HTR-8/SVneo (cell line): ENCODE results near the gene MRE11.

Experiments used
- DNase-seq: peaks from one replicate; pipeline ENCODE4 v3.0.0; 2011; ENCODE audit warnings: low spot score, mixed read lengths; ENCODE audit not compliant: insufficient read length
- FAIRE-seq: peaks from 2 replicates; lab custom pipeline; 2011; peaks lifted over from hg19 to GRCh38; lab: Jason Lieb, UNC

MRE11 gene

DNA sequence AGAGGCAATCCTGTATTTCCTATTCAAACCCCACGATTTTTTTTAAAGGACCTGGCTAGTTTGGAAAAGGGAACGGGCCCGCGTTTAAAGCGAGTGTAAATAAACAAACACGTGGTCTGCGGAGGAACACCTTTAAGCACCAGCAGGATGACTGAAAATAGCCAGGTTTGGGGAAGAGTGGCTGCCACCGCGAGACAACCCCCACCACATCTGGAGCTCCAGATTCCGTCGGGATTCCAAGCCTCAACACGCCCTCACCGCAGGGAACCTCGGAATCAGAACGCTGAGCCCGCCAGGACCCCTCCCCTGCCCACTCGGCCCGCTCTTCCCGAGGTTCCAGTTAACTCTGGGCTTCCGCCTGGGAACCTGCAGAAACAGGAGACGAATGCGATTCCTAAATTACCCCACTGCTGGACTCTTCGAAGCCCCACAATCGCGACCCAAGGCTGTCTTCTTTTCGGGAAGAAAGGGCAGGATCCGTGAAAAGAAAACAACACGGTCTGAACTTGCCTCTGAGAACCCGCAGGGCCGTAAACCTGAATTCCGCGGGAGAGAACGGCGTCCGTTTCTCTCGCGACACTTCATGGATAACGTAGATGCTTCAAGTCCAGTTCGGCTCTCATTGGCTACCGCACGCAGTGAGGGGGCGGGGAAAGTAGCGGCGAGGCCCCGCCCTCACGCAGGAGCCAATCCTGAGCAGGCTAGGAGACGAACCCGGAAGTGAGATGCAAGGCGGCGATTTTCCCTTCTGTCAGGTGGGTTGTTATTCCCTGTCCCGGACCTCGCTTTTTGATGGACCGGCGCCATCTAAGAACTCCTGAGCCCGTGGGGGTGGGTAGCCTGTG is at the start of gene MRE11, which contains the start of gene ANKRD49:
TSS of gene MRE11 (minus strand) at position 564 of the 845 bp plus-strand sequence. CDS start 1,043 bp downstream, outside the sequence.
TSS of gene ANKRD49 (plus strand) at position 704 of the 845 bp plus-strand sequence. CDS start 2,710 bp downstream, outside the sequence.
- FAIRE-seq, result peak; percentile 99
- peak; percentile 93 for DNase-seq

DNA sequence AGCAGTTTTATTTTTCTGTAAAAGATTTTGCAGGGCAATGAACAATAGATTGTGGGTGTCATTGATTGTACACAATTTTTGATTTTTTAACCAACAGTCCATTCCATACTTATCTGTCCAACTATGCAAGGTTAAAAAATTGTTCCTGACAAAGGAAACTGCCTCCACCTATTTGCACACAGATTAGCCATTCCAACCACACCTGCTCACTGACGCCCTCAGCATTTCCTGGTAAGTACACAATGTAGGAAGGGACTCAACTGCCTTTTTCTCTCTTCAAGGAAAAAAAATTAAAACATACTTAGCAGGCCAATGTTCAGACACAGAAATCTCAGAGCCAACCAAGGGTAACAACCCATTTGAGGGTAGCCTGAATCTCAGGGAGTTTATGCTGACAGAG is 45.8 kb upstream of the MRE11 start:
- no peak for FAIRE-seq
- no peak for DNase-seq

DNA sequence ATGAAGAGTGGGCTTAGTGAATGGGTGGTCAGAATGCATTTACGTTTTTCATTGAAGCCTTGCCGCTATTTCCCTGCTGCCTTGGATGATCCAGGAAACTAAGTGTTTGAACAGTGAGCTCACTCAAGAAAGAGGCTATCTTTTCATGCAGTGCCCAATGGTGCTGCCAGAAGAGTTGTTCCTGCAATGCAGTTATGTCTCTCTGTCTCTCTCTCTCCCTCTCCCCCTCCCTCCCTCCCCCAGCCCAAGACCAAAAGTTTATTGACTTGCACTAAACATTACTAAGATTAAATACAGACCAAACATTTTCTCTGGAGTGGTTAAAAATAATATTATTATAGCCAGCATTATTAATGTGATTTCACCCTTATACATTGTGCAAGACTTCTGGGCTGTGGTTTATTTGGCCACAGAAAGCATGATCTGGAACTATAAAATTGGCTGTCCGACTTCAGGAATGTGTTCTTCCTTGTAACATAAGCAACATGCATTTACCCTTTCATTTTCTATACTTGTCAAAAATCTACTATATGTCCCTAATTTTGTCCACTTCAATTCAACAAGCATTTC is 43.5 kb upstream of the MRE11 start:
- FAIRE-seq (no peak), DNase-seq (no peak)

DNA sequence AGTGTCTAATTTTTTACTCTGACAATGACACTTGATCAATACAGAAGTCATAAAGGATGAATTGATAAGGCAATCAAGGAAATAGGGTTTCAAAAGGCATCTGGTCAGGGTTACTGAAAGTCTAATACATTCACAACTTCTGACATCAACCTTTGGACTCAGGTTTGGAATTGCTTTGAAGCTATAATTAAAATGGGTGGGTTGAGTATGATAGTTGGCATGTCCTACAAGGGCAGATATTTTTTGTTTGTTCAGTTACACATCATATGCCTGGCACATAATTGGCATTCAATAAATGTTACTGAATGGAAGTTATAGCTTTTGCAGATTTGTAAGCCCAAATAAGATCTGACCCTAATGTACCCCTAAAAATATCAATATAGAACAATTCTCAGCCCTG is 42.7 kb upstream of the MRE11 start:
- no peak for FAIRE-seq

DNA sequence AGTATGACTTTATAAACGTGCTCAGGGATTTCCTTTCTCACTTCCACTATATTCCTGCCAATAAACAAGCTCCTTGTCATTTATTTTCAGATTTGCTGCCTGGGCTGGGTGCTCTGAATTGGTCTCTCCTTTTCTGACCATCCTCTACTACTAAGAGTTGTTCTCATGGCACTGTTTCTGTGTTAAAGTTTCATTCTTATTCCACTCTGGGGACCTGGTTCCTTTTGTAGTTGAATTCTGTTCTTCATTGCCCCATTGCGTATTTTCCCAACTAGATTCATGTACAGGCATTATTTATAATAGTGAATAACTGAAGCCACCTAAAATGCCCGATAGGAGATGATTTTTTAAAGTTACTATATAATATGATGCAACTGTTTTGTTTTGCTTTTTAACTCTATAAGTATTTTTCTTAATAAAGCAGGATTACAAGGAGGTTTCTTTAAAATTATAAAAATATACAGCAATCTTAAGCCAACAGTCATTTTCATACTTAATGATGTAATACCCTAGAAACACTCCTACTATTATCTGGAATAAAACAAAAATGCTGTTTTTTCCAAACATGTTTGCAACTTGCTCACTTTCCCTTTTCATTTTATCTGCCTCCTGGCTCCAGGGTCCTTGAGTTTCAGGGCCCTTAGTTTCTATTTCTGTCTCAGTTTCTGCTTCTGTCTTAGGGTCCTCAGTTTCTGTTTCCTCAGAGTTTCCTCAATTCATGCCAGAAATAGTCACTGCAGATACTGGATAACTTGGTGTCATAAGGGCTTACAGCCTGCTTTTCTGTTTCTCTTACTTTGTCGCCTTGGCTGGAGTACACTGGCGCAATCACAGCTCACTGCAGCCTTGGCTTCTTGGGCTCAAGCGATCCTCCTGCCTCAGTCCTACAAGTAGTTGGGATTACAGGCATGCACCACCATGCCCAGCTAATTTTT is 40.3 kb upstream of the MRE11 start:
- DNase-seq (no peak), FAIRE-seq (no peak)

More for the DNA sequence above, 42.7 kb upstream of the MRE11 start:
- DNase-seq, result no peak

DNA sequence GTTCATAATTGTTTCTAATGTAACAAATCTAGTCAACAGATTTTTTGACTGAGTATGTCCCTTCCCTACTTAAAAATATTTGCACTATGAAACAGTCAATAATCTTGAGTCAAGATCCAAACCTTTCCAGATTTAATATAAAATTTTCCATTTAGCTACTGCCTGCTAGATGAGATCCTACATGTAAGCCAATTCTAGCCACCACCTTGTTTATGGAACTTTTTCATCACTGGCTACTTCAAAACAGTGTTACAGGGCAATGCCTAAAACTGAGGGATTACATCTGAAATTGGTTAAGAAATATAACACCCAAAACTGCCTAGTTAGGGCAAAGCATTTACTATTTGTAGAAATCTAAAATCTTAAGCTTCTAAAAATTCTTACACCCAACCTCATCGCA is 39.6 kb upstream of the MRE11 start:
- DNase-seq, result no peak
- FAIRE-seq, result no peak

DNA sequence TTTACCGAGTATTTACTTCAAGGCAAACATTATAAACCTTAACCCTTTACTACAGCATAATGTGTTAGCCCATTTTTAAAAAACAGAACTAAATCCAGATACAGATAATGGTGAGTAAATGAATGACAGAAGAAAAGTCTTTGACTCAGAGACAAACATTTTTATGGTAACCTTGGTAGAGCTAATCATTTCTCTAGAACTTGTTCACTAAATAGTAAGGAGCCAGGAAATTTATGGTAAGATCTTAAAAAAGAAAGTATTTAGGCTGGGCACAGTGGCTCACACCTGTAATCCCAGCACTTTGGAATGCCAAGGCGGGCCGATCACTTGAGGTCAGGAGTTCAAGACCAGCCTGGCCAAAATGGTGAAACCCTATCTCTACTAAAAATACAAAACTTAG is 38.6 kb upstream of the MRE11 start:
- FAIRE-seq, result no peak
- DNase-seq, result no peak

DNA sequence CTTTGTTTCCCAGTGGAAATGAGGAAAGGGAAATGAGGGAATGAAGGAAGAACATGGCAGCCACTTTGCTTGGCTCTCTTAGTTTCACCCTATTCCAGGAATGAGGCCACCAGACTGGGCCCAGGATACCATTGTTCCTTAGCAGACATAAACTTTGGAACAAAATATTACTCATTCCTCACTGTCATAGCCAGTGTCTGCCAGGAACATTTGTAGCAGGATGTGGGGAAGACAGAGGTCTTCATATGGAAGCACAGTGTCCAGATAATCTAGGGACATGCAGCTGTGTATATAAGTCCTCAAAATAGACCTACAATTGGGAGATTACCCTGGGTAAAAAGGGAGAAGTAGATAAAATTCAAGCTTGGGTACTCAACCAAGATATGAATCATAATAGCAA is 34.9 kb upstream of the MRE11 start:
- FAIRE-seq (no peak), DNase-seq (no peak)

DNA sequence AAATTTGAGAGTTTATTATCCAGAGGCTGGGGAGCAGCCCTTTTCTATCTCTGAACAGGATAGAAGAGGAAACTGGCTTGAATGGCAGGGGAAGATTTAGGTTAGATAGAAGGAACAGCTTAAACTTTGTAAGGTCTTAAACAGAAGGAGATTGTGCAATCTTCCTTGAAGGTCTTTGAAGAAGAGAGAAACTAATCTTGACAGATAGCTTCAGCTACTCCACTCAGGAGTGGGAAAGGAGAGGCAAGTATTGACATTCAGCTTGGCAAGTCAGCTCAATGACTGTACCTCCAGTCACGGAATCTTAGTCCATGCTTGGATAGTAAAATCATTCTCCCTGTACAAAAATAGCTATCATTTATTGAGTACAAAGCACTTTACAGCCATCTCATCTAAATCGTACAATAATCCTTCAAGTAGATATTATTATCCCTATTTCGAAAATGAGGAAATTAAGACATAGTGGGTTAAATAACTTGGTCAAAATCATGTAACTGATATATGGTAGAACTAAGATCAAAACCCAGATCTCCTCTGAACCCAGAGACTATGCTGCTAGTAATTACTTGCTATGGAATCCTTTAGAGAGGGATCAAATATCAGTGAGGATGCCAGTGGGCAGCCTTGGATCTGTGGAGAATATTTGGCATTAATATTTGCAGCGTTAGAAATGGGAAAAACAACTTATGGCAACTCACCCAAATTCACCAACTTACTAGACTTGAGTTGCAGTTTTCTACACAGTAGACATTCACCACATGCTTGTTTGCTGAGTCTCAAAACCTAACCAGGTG is 33.2 kb upstream of the MRE11 start:
- DNase-seq, result no peak
- no peak for FAIRE-seq

DNA sequence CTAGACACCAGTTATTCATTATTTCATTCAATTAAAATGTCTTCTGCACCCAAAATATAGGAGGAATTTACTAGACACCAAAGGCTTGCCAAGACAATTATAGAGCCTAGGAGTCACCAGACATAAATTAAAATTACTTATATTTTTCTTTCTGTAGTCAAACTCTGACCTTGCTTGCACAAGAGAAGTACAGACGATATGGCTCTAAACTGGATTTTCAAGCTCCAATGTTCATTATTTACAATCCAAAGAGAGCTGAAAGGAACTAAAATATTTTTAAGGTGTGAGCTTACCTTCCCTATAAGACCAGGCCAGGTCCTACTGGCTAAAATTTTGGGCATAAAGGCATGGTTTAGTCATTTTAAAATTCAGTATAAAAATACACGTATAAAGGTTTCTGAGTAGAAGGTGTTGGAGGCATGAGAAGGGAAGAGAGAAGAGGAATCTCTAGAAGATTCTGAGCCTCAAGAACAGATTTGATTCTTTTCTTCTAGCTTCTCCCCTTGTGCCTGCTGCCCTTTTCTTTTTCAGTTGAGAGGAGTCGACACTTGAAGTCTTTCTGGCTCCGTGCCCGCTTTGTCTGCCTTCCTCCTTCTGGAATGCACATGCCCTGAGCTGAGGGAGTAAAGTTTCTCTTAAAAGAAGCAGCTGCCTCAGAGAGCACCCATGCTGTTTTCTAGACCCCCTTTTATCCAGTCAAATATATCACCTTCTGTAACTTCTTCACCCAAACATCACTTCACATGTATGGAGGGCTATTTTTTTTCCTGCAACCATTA is 32.1 kb upstream of the MRE11 start:
- DNase-seq, result no peak
- no peak for FAIRE-seq

DNA sequence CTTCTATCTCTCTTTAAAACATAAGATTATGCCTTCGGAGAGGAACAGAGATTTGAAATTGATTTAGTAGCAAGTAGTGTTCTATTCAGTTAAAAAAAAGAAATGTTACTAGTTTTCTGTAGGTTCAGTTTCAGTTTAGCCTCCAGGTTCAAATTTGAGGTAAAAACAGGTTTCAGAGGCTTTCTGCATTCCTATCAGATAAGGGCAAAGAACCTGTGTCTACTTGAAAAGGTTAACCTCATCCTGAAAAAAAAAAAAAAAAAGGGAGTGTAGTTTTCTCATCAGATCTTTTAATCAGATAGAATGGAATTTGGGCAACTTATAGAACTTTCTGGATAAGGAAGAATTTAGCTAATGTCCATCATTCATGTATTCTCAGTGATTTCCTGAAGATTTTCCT is 30.7 kb upstream of the MRE11 start:
- FAIRE-seq (no peak), DNase-seq (no peak)

DNA sequence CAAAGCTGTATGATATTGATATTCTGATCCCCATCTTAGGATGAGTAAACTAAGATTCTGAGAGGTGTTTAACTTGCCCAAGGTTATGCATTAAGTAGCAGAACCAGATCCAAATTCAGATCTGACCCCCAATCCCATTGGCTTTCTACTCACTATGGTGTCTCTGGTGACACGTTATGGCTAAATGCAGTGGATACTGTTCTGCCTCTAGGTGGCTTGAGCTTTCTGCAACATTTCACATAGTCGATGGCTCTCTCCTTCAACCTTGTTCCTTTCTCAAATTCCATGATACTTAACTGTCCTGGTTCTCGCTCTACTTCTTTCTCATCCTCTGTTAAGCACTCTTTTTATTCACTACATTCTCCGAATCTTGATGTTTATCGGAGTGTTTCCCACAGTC is 28.0 kb upstream of the MRE11 start:
- FAIRE-seq (peak; percentile 60), DNase-seq (no peak)

DNA sequence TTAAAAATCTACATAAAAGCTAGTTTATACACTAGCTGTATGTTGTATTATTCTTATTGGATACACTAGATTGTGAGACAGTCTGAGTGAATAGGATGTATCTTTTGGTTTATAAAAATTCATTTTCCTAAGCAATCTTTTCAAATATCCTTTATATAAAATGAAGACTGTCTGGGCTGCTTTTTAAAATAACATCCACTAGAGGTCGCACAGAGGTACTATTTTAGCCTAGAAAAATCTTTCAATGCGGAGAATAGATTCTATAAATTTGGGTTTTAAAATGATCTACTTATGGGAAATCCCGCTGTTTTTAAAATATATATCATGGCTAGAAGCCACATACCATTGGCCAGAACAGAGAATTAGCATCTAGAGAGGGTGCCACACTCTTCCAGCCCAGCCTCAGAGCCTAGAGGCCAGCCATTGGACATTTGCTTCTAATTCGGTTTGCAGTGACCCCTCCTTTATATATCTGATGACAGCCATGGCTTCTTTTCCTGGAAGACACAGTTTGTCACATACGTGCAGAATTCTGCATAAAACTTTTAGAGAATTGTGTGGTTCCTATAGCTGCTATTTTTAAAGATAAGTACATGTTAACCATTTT is 25.9 kb upstream of the MRE11 start:
- no peak for DNase-seq
- FAIRE-seq, result no peak

DNA sequence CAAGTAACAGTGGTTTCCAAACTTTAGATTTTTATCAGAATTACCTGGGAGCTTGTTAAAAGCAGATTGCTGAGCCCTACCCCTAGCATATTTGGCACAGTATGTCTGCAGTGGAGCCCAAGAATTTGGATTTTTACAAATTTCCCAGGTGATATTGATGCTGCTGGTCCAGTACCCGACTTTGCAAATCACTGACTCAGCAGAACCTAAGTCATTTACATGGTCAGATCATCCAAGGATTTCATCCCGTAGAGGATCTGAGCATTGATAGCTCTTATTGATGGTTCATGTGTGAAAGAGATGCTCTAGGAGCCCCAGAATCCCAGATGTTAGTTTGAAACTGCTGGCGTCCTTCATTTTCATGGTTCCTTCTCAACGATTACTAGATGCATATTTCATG is 24.7 kb upstream of the MRE11 start:
- DNase-seq (no peak), FAIRE-seq (no peak)

DNA sequence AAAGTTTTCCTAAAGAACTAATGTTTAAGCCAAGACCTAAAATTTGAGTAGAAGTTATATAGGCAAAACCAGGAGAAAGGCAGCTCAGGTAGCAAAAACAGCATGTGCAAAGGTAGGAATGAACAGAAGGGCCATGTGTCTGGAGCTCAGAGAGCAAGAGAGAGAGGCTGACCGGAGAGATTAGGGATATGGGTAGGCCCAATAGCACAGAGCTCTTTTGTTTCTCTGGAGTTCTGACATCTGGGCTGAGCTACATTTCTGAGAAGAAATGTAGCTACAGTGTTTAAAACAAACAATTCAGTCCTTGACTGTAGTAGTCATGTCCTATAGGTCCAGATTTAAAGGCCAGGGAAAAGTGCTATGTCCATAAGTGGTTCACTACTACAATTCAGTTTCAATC is 23.1 kb upstream of the MRE11 start:
- DNase-seq (no peak), FAIRE-seq (no peak)

DNA sequence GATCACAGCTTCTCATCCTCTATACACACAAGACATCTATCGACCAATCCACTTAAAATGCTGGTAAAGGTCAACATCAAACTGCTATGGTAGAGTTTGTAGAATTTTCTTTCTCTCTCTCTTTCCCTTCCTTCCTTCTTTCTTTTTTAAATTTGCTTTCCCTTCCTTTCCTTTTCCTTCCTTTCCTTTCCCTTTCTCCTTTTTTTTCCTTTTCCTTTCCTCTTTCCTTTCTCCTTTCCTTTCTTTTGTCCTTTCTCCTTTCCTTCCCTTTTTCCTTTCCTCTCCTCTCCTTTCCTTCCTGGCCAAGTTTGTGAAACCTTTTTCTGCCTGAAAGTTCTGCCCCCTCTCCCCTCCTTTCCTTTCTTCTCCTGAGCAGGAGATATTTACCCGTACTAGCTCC is 21.8 kb upstream of the MRE11 start:
- FAIRE-seq, result no peak

DNA sequence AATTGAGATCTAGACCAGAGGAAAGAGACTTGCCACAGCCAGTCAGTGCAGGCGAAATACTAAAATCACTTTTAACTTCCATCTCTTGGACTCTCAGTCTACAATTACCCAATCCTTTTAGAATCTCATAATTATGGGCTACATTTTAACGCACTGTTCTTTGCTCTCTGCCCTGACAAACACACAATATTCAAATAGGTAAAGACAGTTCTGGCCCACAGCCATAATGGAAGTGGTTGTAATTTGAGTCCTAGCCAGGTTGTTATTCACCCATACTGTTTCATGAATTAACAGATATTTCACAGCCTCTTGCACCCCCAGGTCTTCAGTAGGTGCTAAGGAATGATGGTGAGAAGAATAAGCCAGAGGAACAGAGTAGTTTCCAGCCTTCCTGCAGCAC is 19.4 kb upstream of the MRE11 start:
- FAIRE-seq, result no peak
- DNase-seq, result no peak

More for the DNA sequence above, 21.8 kb upstream of the MRE11 start:
- DNase-seq, result no peak

DNA sequence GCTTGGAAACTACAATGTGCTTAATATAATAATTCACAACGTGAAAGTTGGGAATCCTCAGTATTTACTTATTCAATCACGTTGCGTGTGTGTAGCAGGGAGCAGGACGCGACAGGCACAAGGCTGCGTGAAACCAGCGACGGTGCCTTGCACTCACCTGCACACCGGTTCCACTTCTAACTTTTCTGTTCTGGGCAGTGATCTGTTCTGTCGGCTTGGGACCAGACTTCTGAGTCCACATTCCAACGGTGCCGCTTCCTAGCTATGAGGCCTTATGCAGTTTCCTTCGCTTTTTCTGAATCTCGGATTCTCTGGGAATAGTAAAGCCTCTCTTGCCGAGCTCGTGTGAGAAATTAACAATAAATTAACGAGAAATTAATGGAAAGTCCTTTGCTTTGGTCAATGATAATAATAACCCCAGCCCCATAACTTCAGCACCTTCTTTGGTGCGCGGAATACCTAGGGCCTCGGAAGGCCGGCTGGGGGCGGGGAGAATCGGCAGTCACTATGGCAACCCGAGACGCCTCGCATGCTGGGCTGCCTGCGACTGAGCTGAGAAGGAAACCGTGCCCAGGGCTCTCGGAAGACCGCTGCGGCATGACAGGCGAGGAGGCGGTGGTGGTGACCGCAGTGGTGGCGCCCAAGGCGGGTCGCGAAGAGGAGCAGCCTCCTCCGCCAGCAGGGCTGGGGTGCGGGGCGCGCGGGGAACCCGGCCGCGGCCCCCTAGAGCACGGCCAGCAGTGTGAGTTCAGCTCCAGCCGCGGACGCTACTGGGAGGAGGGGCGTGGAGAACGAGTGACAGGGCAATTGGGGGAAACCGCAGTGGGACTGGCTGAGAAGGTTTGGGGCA is 18.5 kb upstream of the MRE11 start, which contains the start of gene C11orf97:
TSS of gene C11orf97 (plus strand) at position 530 of the 850 bp plus-strand sequence. CDS start at position 598, 68 bp downstream.
- peak; percentile 71 for FAIRE-seq
- peak; percentile 53 for DNase-seq
